HG03378 (cell line): ENCODE results near the gene FANCC.

Experiments
- ATAC-seq: cut with Tn5 transposase; IDR thresholded peaks from one replicate; pipeline ENCODE4 v1.9.1; 2021; ENCODE audit warnings: mild to moderate bottlenecking, moderate library complexity; ENCODE audit not compliant: unreplicated experiment

The FANCC gene

GRCh38 chr9:95090023-95090791 lies 227.3 kb downstream of the FANCC start:
- no peak for ATAC-seq

GRCh38 chr9:95089257-95090022 lies 228.1 kb downstream of the FANCC start:
- ATAC-seq: no peak

- no peak for ATAC-seq
Observed at GRCh38 chr9:95088421-95089161, 228.9 kb downstream of the FANCC start.

GRCh38 chr9:95087659-95088242 lies 229.8 kb downstream of the FANCC start:
- no peak for ATAC-seq

GRCh38 chr9:95086564-95086955 lies 230.9 kb downstream of the FANCC start:
- no peak for ATAC-seq

- no peak for ATAC-seq
Observed at GRCh38 chr9:95085861-95086563, 231.5 kb downstream of the FANCC start.

- ATAC-seq: no peak
Observed at GRCh38 chr9:95085036-95085770, 232.3 kb downstream of the FANCC start.

- no peak for ATAC-seq
Observed at GRCh38 chr9:95084254-95084934, 233.1 kb downstream of the FANCC start.

GRCh38 chr9:95083086-95083768 lies 234.3 kb downstream of the FANCC start:
- ATAC-seq: no peak

- no peak for ATAC-seq
Observed at GRCh38 chr9:95082401-95083084, 235.0 kb downstream of the FANCC start.

- ATAC-seq: no peak
Observed at GRCh38 chr9:95081998-95082397, 235.5 kb downstream of the FANCC start.

GRCh38 chr9:95080961-95081647 lies 236.4 kb downstream of the FANCC start:
- no peak for ATAC-seq

GRCh38 chr9:95079461-95079860 lies 238.0 kb downstream of the FANCC start:
- ATAC-seq: no peak

GRCh38 chr9:95078939-95079338 lies 238.6 kb downstream of the FANCC start:
- no peak for ATAC-seq

- no peak for ATAC-seq
Observed at GRCh38 chr9:95078511-95078910, 239.0 kb downstream of the FANCC start.

GRCh38 chr9:95077766-95078370 lies 239.6 kb downstream of the FANCC start:
- no peak for ATAC-seq

- ATAC-seq: no peak
Observed at GRCh38 chr9:95077053-95077765, 240.3 kb downstream of the FANCC start.
